Skin epidermis (tissue), 12 donors: ENCODE data around the gene CALR3.
"Not testable (repeated sequence)": the region's sequence is repeated elsewhere in the genome, so short reads cannot be mapped to it uniquely, and the experiment has no call there.

Experiments used
- H3K27ac ChIP-seq, 21 experiments: fragments of 200-600 bp; sonication (generic) in 11 of 21; one replicate each; pipeline ENCODE4 v1.5.0; 2020; ENCODE audit warnings: mild to moderate bottlenecking in 3 of 21, inconsistent platforms in 2 of 21, moderate library complexity in 2 of 21
- H3K4me3 ChIP-seq, 7 experiments: fragments of 200-600 bp; sonication (generic) in 2 of 7; one replicate each; pipeline ENCODE4 v1.5.0; 2020; ENCODE audit warnings: inconsistent platforms in 2 of 7, mild to moderate bottlenecking in 2 of 7, moderate library complexity in 1 of 7

CALR3 gene

GRCh38 chr19:16525751-16526481, 29.9 kb upstream of the CALR3 start:
- Histone ChIP-seq H3K4me3 (no peak overlapping the region), H3K27ac (no peak overlapping the region)

- Histone ChIP-seq H3K27ac (no peak overlapping the region), H3K4me3 (no peak overlapping the region)
These were observed 29.2 kb upstream of the CALR3 start for GRCh38 chr19:16524991-16525734.

GRCh38 chr19:16522559-16523377, 26.8 kb upstream of the CALR3 start:
- Histone ChIP-seq H3K27ac (no peak overlapping the region), H3K4me3 (no peak overlapping the region)

GRCh38 chr19:16521715-16522289, 25.8 kb upstream of the CALR3 start:
- no peak overlapping the region for H3K27ac ChIP-seq
- no peak overlapping the region for H3K4me3 ChIP-seq

- no peak overlapping the region for H3K27ac ChIP-seq
- no peak overlapping the region for H3K4me3 ChIP-seq
These were observed 25.1 kb upstream of the CALR3 start for GRCh38 chr19:16520986-16521624.

GRCh38 chr19:16520074-16520973, 24.4 kb upstream of the CALR3 start:
- H3K27ac ChIP-seq: no peak overlapping the region
- H3K4me3 ChIP-seq: no peak overlapping the region

- Histone ChIP-seq H3K27ac (no peak overlapping the region), H3K4me3 (no peak overlapping the region)
These were observed 23.3 kb upstream of the CALR3 start for GRCh38 chr19:16519230-16519687.

GRCh38 chr19:16518483-16519229, 22.7 kb upstream of the CALR3 start:
- Histone ChIP-seq H3K4me3 (no peak overlapping the region), H3K27ac (no peak overlapping the region)

GRCh38 chr19:16518061-16518460, 22.1 kb upstream of the CALR3 start:
- H3K27ac ChIP-seq: no peak overlapping the region
- no peak overlapping the region for H3K4me3 ChIP-seq

- Histone ChIP-seq H3K27ac (peak overlapping the region in 1 of 21 experiments; percentile 9), H3K4me3 (no peak overlapping the region)
These were observed 21.1 kb upstream of the CALR3 start for GRCh38 chr19:16516923-16517610.

- H3K4me3 ChIP-seq: no peak overlapping the region
- peak overlapping the region in 1 of 21 experiments; percentile 9 for H3K27ac ChIP-seq
These were observed 20.4 kb upstream of the CALR3 start for GRCh38 chr19:16516381-16516780.

GRCh38 chr19:16514383-16515019, 18.5 kb upstream of the CALR3 start:
- Histone ChIP-seq H3K27ac (no peak overlapping the region), H3K4me3 (no peak overlapping the region)

GRCh38 chr19:16512611-16513010, 16.6 kb upstream of the CALR3 start:
- H3K27ac ChIP-seq, H3K4me3 ChIP-seq: not testable (repeated sequence)

- no peak overlapping the region for H3K4me3 ChIP-seq
- H3K27ac ChIP-seq: peak overlapping the region in 5 of 21 experiments; percentile 15 to 57 (median 26)
These were observed 13.4 kb upstream of the CALR3 start for GRCh38 chr19:16509141-16510061.

- Histone ChIP-seq H3K27ac (no peak overlapping the region), H3K4me3 (no peak overlapping the region)
These were observed 12.6 kb upstream of the CALR3 start for GRCh38 chr19:16508546-16508945.

- H3K4me3 ChIP-seq: no peak overlapping the region
- H3K27ac ChIP-seq: no peak overlapping the region
These were observed 11.0 kb upstream of the CALR3 start for GRCh38 chr19:16506961-16507360.
